Loucy (cell line): ENCODE results near the gene MYO5B.

Experiments
- H2AFZ ChIP-seq: fragments of 200-600 bp; sonication (generic); 2 replicates; pipeline ENCODE4 v1.6.0; 2016; ENCODE audit warnings: antibody characterized with exemption, mild to moderate bottlenecking, low read length, moderate library complexity
- H3F3A ChIP-seq: fragments of 200-600 bp; 2 replicates; pipeline ENCODE4 v1.6.0; 2016; ENCODE audit warnings: antibody characterized with exemption, low read depth, mild to moderate bottlenecking
- H3K27me3 ChIP-seq: fragments of 200-600 bp; sonication (generic); 2 replicates; pipeline ENCODE4 v1.6.1; 2014; ENCODE audit warnings: low read length, mild to moderate bottlenecking; ENCODE audit not compliant: insufficient read depth, poor library complexity, severe bottlenecking
- H3K36me3 ChIP-seq: fragments of 200-600 bp; sonication (generic); 2 replicates; pipeline ENCODE4 v1.6.1; 2016; ENCODE audit warnings: low read length; ENCODE audit not compliant: insufficient read depth
- H3K4me1 ChIP-seq: fragments of 200-600 bp; sonication (generic); 2 replicates; pipeline ENCODE4 v1.5.1; 2014; ENCODE audit warnings: low read length, mild to moderate bottlenecking; ENCODE audit not compliant: insufficient read depth, poor library complexity, severe bottlenecking
- H3K4me2 ChIP-seq: fragments of 200-600 bp; sonication (generic); 2 replicates; pipeline ENCODE4 v1.6.0; 2014; ENCODE audit warnings: antibody characterized with exemption, low read length, low read depth, mild to moderate bottlenecking; ENCODE audit not compliant: poor library complexity, severe bottlenecking
- H3K4me3 ChIP-seq: fragments of 200-600 bp; sonication (generic); 2 replicates; pipeline ENCODE4 v1.5.1; 2014; ENCODE audit warnings: low read length, mild to moderate bottlenecking, mixed read lengths; ENCODE audit not compliant: poor library complexity, severe bottlenecking
- H3K79me2 ChIP-seq: fragments of 200-600 bp; sonication (generic); 2 replicates; pipeline ENCODE4 v1.6.1; 2014; ENCODE audit warnings: low read length; ENCODE audit not compliant: insufficient read depth
- H3K9ac ChIP-seq: fragments of 200-600 bp; sonication (generic); 2 replicates; pipeline ENCODE4 v1.6.0; 2014; ENCODE audit warnings: mild to moderate bottlenecking, low read depth, low read length, moderate library complexity; ENCODE audit not compliant: poor library complexity, severe bottlenecking
- H3K9me2 ChIP-seq: fragments of 200-600 bp; sonication (generic); replicated peaks from 2 replicates; pipeline ENCODE4 v1.6.1; 2016; ENCODE audit warnings: low read depth, low read length, mixed read lengths
- H3K9me3 ChIP-seq: fragments of 200-600 bp; sonication (generic); 2 replicates; pipeline ENCODE4 v1.6.1; 2014; ENCODE audit warnings: mild to moderate bottlenecking, antibody characterized with exemption, low read length, low read depth; ENCODE audit not compliant: insufficient read depth
- H4K20me1 ChIP-seq: fragments of 200-600 bp; sonication (generic); 2 replicates; pipeline ENCODE4 v1.6.0; 2014; ENCODE audit warnings: antibody characterized with exemption, low read length, mild to moderate bottlenecking; ENCODE audit not compliant: insufficient read depth, poor library complexity, severe bottlenecking
- EZH2phosphoT487 ChIP-seq: fragments of 200-600 bp; IDR thresholded peaks from 2 replicates; pipeline ENCODE4 v1.6.1; 2018; ENCODE audit warnings: antibody characterized with exemption, mild to moderate bottlenecking, moderate library complexity, borderline replicate concordance
- TF ChIP-seq, protein P1 (sequence below): fragments of 200-600 bp; sonication (generic); conservative IDR thresholded peaks from 2 replicates; pipeline ENCODE4 v1.5.1; 2014; ENCODE audit warnings: mild to moderate bottlenecking, antibody characterized with exemption, low read length

Gene MYO5B

DNA sequence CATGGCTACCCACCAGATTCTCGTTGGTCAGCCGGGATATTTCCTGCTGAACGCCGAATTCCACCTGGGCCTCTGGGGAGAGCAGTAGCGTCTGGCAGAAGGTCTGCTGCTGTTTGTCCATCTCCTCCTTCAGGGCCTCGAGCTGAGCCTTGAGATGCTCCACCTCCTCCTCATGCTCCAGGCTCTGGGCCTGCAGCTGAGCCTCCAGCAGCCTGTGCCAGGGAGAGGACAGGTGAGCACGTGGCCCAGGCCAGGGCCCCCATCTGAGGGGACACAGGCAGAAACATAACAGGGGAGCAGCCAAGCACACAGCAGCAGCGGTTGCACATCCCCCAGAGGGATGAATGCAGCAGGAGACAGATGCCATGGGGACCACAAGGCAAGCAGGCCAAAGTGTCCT, 341.5 kb downstream of the MYO5B start:
- H3F3A ChIP-seq: no peaks in the 10 kb centered on the region
- H4K20me1 ChIP-seq: no peaks in the 10 kb centered on the region
- no peak overlapping the region for H3K4me2 ChIP-seq
- H3K4me1 ChIP-seq: no peaks in the 10 kb centered on the region
- no peaks in the 10 kb centered on the region for H3K9me2 ChIP-seq
- no peak overlapping the region for H3K9ac ChIP-seq
- H2AFZ ChIP-seq: no peak overlapping the region
- H3K79me2 ChIP-seq: no peaks in the 10 kb centered on the region
- H3K9me3 ChIP-seq: no peaks in the 10 kb centered on the region
- no peak overlapping the region for H3K4me3 ChIP-seq
- TF ChIP-seq, protein P1, sequence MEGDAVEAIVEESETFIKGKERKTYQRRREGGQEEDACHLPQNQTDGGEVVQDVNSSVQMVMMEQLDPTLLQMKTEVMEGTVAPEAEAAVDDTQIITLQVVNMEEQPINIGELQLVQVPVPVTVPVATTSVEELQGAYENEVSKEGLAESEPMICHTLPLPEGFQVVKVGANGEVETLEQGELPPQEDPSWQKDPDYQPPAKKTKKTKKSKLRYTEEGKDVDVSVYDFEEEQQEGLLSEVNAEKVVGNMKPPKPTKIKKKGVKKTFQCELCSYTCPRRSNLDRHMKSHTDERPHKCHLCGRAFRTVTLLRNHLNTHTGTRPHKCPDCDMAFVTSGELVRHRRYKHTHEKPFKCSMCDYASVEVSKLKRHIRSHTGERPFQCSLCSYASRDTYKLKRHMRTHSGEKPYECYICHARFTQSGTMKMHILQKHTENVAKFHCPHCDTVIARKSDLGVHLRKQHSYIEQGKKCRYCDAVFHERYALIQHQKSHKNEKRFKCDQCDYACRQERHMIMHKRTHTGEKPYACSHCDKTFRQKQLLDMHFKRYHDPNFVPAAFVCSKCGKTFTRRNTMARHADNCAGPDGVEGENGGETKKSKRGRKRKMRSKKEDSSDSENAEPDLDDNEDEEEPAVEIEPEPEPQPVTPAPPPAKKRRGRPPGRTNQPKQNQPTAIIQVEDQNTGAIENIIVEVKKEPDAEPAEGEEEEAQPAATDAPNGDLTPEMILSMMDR: no peak
- no peak for TF ChIP-seq EZH2phosphoT487
- H3K36me3 ChIP-seq: no peaks in the 10 kb centered on the region
- no peaks in the 10 kb centered on the region for H3K27me3 ChIP-seq

GRCh38 chr18:49853011-49853410, 341.9 kb downstream of the MYO5B start:
- Histone ChIP-seq H2AFZ (no peak overlapping the region), H3K4me2 (no peak overlapping the region), H3K4me1 (no peaks in the 10 kb centered on the region), H3F3A (no peaks in the 10 kb centered on the region), H3K9me3 (no peaks in the 10 kb centered on the region), H3K9me2 (no peaks in the 10 kb centered on the region), H3K27me3 (no peaks in the 10 kb centered on the region), H3K79me2 (no peaks in the 10 kb centered on the region), H4K20me1 (no peaks in the 10 kb centered on the region), H3K9ac (no peak overlapping the region), H3K36me3 (no peaks in the 10 kb centered on the region), H3K4me3 (no peak overlapping the region)
- no peak for TF ChIP-seq EZH2phosphoT487
- TF ChIP-seq, protein P1: no peak

DNA sequence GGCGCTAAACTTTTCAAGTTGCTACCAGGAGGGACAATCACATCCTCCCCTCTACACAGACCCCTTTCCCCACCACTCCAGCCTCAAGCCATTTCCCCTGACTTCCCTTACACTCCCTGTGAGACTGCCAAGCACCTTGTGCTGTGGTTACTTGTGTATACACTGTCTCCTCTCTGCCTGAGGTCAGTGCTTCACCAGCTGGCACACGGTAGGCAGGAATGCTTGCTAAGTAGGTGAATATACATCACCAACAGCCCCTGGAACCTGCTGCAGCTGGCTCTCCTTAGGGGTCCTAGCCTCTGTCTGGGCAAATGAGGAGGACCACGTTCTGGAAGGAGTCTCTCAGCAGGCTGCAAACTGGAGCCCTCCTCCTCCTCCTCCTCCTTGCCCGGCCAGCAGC, 343.3 kb downstream of the MYO5B start:
- Histone ChIP-seq H3K4me1 (no peaks in the 10 kb centered on the region), H4K20me1 (no peaks in the 10 kb centered on the region), H3K9me3 (no peaks in the 10 kb centered on the region), H3K9ac (no peak overlapping the region), H3K4me3 (no peak overlapping the region), H3K27me3 (no peaks in the 10 kb centered on the region), H3F3A (no peaks in the 10 kb centered on the region), H3K79me2 (no peaks in the 10 kb centered on the region), H2AFZ (no peak overlapping the region), H3K36me3 (no peaks in the 10 kb centered on the region), H3K4me2 (no peak overlapping the region), H3K9me2 (no peaks in the 10 kb centered on the region)
- TF ChIP-seq EZH2phosphoT487: no peak
- TF ChIP-seq, protein P1: no peak
